NK-92 (cell line): ENCODE measurements around the gene DNM2.
"Not testable (repeated sequence)": the region's sequence is repeated elsewhere in the genome, so short reads cannot be mapped to it uniquely, and the experiment has no call there.

ENCODE experiments used
- DNase-seq: peaks from one replicate; lab custom pipeline; 2025; ENCODE audit not compliant: unreplicated experiment; lab: John Stamatoyannopoulos, UW

Gene DNM2

GRCh38 chr19:10751109-10751953, 33.5 kb downstream of the DNM2 start:
- DNase-seq = no peak

DNA sequence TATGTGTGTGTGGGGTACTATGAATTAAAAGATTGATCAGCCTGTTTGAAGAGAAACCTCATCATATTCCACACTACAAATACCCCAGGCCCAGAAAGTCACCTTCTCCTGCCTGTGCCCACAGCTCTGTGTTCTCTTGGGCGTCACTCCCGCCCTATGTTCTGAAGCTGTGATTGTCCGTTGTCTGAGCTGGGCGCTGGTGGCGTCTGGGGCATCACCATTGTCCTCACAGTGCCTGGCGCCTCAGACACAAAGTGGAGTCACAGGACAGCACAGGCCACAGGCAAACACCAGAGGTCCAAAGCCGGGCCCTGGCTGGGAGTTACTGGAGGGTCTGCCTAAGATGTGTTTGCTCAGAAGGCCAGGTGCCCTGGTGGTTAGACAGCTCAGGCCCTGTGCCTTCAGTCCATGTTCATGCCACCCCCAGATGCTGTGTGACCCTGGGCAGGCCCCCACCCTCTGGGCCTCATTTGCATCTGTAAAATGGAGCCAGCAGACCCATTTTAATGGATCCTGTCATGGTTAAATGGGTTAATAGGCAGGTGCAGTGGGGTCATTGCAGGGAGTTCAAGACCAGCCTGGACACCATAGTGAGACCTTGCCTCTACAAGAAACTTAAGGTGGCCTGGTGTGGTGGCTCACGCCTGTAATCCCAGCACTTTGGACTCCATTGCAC, 34.5 kb downstream of the DNM2 start:
- no peak for DNase-seq

DNA sequence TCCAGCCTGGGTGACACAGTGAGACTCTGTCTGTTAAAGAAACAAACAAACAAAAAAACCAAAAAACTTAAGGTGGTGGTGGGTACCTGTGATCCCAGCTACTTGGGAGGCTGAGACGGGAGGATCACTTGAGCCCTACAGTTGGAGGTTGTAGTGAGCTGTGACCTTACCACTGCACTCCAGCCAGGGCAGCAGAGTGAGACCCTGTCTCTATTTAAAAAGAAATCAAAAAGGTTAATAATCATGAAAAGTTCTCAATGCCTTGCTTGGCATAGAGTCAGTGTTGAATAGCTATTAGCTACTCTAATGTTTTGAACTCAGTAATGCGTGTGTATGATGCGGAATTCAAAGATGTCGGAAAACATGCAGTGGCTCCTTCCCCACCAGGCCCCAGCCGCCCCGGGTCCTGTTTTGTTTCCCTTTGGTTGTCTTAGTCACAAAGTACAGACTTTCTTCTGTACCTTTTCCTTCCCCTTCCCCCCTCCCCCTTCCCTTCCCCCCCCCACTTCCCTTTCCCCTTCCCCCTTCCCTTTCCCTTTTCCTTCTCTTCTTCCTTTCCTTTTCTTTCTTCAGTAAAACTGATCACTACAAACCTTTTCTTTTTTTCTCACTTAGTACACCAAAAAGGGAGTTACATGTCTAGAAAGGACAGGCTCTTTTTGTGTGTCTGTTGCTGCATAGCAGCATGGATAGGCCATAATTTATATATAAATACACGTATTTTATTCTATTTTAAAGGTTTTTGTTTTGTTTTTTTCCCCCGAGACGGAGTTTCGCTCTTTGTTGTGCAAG, 35.2 kb downstream of the DNM2 start:
- no peak for DNase-seq

- no peak for DNase-seq
Measured at GRCh38 chr19:10756371-10756770, 38.5 kb downstream of the DNM2 start.

GRCh38 chr19:10756791-10757190, 38.9 kb downstream of the DNM2 start:
- DNase-seq = no peak

DNA sequence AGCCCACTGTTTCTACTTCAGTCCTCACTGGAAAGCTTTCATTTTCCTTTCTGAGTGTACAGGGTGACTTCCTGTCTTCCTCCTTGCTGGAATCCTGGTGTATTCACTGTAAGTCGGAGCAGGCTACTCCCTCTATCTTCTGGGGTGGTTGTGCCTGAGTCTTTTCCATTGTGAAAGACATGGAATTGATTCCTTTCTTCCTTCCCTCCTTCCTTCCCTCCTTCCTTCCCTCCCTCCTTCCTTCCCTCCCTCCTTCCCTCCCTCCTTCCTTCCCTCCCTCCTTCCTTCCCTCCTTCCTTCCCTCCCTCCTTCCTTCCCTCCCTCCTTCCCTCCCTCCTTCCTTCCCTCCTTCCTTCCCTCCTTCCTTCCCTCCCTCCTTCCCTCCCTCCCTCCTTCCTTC, 40.2 kb downstream of the DNM2 start:
- DNase-seq = not testable (repeated sequence)

GRCh38 chr19:10758978-10759377, 41.1 kb downstream of the DNM2 start:
- no peak for DNase-seq

- no peak for DNase-seq
Measured at GRCh38 chr19:10760273-10760944, 42.5 kb downstream of the DNM2 start.

DNA sequence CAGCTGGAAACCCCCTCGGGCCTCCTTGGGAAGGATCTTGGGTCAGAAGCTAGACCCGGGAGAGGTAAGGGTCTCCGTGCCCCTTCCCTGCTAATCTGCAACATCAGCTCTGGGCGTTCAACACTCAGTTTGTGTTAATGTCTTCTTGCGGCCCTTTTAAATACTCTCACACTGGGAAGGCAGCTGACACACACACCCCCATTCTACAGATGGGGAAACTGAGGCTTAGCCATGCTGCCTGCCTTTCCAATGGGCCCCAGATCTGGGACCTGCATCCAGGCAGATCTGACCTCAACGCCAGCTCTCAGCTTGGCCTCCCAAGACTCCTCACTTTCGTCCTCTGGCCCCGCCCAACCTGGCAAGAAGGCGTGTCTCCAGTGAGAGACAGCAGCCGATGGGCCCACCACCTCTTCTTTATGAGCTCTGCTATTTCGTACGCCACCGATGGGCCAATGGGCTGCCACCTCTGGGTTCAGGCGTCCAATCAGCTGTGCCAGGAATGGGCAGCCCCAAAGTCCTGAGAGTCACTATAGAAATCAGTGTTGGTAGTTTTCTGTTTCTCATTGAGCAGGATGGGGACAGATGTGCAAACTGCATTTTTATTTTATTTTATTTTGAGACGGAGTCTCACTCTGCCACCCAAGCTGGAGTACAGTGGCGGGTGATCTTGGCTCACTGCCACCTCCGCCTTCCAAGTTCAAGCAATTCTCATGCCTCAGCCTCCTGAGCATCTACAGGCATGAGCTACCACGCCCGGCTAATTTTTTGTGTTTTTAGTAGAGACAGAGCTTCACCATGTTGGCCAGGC, 43.8 kb downstream of the DNM2 start:
- no peak for DNase-seq

DNA sequence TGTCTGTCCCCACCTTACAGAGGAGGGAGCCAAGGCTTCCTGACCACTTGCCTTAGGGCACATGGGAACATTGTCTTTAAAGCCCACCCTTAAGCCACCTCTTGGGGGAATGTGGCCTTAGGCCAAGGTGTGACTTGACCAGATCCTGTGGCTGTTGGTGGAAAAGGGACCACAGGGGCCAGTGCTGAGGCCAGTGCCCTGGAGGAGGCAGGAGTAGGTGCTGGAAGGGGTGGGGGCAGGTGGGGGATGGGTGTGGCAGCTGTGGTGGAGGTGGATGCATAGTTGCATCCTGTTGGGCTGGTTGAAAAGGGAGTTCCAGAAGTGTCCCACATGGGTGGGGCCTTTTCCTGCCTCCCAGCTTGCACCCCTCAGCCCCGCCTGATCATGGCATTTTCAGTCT, 44.8 kb downstream of the DNM2 start:
- DNase-seq = no peak

DNA sequence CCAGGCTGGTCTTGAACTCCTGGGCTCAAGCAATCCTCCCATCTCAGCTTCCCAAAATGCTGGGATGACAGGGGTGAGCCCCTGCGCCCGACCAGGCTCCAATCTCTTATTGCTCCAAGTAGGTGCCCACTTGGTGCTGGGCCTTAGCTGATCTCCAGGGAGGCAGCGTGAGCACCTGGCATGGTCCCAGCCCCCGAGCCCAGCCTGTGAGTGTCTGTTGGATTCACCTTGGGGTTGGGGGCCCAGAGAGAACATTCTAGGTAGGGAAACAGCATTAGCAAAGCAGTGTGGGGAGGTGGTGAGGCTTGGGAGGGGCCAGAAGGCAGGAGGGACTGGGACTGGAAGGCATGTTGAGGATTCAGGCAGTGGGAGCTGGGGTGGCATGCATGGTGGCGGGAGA, 45.5 kb downstream of the DNM2 start:
- DNase-seq = no peak

DNA sequence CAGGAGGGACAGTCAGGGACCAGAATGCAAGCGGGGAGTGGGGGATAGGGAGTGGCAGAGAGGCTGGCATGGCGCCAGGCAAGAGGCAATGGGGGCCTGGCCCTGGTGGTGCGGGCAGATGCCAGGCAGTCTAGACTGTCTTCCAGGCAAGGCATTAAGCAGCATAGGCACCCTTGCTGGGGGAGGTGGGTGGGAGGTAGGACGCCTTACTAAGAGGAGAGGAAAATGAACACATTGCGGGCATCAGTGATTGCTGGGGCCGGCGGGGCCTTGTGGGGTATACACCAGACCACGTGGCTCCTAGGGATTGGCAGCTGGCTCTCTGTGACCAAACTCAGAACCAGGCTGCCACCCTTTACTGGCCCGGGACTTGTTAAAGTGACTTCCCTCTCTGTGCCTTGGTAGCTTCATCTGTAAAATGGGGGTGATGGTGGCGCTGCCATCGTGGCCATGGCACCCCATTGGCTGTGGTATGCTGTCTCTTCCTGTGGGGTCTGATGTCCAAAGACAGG, 46.0 kb downstream of the DNM2 start:
- DNase-seq = no peak

GRCh38 chr19:10764340-10764894, 46.5 kb downstream of the DNM2 start:
- DNase-seq = no peak

DNA sequence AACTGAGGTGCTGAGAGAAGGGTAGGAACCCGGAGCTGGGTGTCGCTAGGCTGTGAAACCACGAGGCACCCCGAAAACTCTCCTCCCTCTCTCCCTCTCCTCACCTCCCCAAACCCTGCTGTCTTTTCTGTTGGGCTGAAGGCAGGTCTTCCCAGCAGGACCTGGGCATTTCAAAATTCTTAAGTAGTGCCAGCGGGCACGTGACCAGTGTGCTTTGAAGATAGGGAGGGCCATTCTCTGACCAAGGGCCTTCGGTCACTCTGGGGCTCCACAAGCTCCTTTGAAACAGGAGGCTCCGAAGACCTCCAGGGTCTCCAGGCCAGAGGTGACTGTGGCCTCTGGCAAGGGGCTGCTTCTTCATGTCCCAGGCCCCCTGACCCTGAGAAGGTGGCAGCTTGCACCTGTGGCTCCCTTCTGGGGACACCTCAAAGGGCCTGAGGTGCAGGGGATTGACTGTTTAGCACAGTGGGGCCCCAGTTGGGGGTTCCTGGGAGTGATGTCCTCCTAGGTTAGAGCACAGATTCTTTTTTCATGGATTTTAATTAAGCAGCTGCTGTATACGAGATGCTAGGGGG, 48.3 kb downstream of the DNM2 start:
- DNase-seq = no peak

- no peak for DNase-seq
Measured at GRCh38 chr19:10766671-10767201, 48.9 kb downstream of the DNM2 start.

GRCh38 chr19:10767726-10768125, 49.8 kb downstream of the DNM2 start:
- no peak for DNase-seq

DNA sequence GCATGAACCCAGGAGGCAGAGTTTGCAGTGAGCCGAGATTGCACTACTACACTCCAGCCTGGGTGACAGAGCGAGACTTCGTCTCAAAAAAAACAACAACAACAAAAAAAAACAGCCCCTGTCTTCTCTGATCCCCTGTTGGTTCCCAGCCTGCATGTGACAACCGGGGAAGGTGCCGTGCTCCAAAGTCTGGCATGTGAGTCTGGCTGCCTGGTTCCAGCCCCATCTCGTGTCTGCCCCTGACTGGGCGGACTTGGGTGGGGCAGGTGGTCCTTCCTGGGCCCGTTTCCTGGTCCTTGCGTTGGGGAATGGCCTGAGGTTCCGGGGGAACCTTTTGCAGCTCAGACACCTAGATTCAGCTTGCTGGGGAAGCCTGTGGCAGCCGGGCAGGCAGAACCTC, 50.5 kb downstream of the DNM2 start:
- DNase-seq = no peak

- no peak for DNase-seq
Measured at GRCh38 chr19:10768936-10769335, 51.1 kb downstream of the DNM2 start.
